NCI-H1694 (cell line): ENCODE data around the gene MCRIP1.

ENCODE experiments used
- DNase-seq: peaks from one replicate; lab custom pipeline; 2025; lab: John Stamatoyannopoulos, UW

The MCRIP1 gene

DNA sequence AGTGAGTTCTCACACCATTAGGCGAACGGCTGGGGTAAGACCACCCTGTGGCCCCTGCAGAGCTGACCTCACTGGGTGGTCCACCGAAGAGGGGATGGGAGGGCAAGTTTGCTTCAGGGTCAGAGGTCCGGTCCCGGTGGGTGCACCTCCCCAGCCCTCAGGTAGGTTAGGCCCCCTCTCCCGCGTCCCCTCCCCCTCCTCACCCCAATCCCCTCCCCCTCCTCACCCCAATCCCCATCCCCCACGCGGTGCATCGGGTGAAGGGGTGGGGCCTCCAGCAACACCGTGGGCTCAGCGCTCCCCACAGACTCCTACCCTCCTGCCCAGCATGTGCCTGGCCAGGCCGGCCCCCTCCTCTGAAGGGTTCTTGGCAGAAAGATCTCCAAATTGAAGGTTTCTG, 13.4 kb downstream of the MCRIP1 start:
- no peak for DNase-seq

DNA sequence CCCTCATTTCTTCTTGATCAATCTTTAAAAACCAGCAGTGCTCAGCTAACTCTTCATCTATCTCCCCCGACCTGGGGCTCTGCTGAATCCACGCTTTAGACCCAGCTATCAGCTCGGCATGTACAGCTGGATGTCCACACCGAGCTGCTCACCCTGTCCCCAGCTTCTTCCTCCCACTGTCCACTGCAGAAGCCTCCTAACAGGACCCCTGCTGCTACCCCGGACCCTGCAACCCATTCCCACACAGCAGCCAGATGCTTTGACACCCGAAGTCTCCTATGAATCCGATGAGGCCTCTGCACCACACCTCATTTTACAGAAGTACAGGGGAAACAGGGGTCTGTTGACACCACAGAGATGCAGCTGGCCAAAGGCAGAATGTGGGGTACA, 15.3 kb downstream of the MCRIP1 start:
- no peak for DNase-seq

DNA sequence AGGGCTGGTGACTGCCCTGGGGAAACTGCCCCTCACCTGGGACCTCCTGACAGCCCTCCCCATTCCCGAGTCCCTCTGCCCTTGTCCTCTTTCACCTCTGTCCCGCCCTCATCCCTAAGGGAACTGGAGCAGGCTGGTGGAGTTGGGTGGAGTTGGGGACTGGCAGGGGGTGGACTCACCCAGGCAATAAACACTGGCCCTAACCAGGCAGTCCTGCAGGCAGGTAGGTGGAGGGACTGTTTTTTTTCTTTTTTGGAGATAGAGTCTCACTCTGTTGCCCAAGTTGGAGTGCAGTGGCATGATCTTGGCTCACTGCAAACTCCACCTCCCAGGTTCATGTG, 17.5 kb downstream of the MCRIP1 start:
- no peak for DNase-seq

DNA sequence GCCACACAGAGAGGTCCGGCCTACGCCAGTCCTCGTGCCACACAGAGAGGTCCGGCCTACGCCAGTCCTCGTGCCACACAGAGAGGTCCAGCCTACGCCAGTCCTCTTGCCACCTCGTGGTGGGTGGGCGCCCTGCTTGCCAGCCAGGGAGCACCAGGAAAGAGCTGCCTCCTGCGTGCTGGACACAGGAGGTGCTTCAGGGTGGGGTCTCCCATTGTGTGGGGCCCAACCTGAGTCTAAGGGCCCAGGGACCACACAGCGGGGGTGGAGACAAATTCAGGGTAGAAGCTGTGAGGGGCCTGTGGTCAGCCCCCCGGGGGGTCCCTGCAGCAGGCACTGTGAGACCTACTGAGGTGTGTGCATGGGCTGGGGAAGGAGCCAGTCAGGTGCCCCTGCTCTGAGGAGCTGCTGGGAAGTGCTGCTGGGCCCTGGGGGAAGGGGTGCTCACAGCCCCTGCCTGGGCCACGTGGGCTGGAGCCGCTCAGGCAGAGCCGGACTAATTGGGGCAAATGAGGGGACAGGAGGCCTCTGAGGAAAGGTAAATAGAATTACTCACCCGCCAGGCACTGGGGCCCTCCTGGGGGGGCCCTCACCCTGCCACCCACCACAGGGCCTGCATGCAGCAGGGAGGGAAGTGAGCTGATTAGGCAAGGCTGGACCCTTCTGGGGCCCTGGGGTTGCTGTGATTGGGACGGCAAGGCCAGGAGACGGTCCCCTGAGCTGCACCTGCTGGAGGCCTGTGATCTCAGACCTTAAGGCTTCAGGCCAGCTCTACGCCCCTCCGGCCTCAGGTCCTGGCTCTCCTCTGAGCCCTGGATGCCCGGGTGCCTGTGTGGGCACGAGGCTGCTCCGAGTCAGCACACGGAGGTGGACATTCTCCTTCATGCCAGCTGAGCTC, 18.1 kb downstream of the MCRIP1 start:
- DNase-seq, result no peak

DNA sequence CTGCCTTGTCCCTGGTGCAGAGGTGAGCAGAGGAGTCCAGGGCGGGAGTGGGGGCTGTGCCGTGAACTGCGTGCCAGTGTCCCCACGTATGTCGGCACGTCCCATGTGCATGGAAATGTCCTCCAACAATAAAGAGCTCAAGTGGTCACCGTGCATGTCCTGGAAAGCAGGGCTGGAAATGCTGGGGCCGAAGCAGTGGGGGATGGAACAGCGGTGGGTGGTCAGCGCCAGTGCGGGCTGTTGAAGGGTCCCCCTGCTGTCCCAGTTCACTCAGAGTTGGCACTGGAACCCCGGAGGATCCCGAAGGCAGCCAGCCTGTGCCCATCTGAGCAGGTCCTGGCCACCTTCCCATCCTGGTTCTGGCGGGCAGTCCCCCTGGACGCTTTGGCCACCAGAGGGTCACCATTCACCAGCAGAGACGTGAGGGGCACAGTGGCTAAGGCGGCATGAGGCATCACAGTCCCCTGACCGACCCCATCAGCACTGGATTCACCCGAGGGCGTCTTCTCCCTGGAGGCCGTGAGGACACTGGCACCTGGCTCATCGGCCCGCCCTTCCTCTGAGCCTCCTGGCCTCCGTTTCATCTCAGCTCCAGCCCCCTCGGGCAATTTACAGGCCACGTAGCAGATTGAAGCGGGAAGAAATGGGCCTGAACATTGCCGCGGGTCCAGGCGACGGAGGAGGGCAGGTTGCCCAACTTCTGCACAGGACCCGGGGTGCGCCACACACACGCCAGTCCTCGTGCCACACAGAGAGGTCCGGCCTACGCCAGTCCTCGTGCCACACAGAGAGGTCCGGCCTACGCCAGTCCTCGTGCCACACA, 19.0 kb downstream of the MCRIP1 start:
- DNase-seq, result no peak

DNA sequence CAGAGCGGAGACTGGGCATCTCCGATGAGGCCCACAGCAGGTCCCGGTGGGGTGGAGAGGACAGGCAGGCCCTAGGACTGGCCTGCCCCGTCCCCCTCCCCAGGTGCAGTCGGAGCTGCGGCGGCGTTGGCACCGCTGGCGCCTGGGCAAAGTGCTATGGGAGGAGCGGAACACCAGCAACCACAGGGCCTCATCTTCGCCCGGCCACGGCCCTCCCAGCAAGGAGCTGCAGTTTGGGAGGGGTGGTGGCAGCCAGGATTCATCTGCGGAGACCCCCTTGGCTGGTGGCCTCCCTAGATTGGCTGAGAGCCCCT, 19.8 kb downstream of the MCRIP1 start:
- DNase-seq, result no peak

DNA sequence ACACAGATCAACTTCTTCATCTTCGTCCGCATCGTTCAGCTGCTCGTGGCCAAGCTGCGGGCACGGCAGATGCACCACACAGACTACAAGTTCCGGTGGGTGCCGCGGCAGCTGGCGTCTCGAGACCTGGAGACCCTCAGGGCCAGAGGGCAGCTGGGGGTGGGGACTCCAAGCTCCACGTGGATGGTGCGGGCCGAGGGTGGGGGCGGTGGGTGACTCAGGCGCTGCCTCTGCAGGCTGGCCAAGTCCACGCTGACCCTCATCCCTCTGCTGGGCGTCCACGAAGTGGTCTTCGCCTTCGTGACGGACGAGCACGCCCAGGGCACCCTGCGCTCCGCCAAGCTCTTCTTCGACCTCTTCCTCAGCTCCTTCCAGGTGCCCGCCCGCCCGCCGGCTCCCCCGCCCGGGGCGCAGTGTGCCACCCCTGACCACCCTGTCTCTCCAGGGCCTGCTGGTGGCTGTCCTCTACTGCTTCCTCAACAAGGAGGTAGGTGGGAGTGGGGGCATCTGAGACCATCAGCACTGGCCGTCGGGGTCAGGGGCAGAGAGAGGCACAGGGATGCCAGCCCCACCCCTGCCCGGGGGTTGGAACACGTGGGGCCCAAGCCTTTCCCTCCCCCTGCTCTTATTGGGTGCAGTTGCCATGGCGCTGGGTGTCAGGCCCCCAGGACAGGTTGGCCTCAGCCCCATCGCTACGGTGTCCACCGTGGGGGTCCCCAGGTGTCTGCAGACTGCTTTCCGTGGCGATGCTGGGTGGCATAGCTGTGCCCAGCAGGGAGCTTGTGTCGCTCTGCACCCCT, 20.3 kb downstream of the MCRIP1 start:
- no peak for DNase-seq

DNA sequence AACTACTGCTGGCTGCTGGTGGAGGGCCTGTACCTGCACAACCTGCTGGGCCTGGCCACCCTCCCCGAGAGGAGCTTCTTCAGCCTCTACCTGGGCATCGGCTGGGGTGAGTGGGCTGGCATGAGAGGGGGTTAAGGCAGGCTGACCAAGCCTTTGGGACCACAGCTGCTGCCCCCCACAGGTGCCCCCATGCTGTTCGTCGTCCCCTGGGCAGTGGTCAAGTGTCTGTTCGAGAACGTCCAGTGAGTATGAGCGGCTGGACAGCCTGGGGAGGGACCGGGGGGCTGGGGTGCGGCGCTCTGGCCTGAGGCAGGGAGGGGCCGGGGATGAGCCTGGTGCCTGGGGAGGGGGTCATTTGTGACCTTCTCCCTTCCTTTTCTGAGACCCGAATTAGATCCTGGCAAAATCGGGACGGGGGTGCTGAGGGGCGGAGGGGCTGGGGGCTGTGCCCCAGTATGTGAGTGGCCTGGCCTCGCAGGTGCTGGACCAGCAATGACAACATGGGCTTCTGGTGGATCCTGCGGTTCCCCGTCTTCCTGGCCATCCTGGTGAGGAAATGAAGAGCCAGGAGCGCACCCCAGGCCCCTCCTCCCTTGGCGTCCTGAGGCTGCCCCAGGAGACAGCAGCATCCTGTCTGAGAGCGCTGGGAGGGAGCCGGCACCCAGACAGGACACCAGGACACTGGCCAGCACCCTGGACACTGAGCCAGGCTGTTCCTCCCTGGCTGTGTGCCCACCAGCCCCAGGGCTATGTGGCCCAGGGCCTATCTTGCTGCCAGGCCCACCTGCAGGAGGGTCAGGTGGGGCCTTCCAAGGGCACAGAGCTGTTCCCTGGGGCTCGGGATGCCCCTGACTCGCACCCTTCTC, 21.2 kb downstream of the MCRIP1 start:
- no peak for DNase-seq

DNA sequence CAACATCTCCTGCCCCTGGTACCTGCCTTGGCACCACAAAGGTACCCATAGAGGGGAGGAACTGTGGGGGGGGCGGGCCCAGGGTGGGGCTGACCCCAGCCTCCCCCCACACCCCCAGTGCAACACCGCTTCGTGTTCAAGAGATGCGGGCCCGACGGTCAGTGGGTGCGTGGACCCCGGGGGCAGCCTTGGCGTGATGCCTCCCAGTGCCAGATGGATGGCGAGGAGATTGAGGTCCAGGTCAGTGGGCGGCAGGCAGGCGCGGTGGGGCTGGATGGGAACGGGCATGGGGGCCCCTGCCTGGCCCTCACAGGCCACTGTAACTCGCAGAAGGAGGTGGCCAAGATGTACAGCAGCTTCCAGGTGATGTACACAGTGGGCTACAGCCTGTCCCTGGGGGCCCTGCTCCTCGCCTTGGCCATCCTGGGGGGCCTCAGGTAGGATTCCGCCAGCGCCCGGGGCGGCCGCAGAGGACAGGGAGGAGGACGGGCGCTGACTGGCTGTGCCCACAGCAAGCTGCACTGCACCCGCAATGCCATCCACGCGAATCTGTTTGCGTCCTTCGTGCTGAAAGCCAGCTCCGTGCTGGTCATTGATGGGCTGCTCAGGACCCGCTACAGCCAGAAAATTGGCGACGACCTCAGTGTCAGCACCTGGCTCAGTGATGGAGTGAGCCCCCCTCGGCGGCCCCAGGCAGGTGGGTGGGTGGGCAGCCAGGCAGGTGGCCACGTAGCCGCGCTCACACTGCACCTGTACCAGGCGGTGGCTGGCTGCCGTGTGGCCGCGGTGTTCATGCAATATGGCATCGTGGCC, 22.0 kb downstream of the MCRIP1 start:
- DNase-seq, result no peak

DNA sequence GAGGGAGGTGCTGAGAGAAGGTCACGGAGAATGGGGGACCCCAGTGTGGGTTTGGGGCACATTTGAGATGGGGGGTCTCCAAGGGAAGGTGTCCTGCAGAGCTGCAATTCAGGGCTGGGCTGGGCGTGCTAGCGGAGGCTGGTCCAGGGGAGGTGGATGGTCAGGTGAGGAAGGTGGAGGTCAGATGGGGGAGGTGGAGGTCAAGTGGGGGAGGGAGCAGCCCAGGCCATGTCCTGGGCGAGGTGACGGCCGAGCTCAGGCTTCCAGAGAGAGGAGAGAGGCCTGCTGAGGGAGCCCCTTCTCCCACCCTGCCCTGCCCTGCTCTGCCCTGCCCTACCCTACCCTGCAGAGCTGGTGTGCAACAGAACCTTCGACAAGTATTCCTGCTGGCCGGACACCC, 22.6 kb downstream of the MCRIP1 start:
- DNase-seq, result no peak

DNA sequence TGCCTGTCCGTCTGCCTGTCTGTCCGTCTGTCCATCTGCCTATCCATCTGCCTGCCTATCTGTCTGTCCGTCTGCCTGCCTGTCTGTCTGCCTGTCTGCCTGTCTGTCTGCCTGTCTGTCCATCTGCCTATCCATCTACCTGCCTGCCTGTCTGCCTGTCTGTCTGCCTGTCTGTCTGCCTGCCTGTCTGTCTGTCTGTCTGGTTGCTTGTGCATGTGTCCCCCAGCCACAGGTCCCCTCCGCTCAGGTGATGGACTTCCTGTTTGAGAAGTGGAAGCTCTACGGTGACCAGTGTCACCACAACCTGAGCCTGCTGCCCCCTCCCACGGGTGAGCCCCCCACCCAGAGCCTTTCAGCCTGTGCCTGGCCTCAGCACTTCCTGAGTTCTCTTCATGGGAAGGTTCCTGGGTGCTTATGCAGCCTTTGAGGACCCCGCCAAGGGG, 23.5 kb downstream of the MCRIP1 start:
- no peak for DNase-seq

DNA sequence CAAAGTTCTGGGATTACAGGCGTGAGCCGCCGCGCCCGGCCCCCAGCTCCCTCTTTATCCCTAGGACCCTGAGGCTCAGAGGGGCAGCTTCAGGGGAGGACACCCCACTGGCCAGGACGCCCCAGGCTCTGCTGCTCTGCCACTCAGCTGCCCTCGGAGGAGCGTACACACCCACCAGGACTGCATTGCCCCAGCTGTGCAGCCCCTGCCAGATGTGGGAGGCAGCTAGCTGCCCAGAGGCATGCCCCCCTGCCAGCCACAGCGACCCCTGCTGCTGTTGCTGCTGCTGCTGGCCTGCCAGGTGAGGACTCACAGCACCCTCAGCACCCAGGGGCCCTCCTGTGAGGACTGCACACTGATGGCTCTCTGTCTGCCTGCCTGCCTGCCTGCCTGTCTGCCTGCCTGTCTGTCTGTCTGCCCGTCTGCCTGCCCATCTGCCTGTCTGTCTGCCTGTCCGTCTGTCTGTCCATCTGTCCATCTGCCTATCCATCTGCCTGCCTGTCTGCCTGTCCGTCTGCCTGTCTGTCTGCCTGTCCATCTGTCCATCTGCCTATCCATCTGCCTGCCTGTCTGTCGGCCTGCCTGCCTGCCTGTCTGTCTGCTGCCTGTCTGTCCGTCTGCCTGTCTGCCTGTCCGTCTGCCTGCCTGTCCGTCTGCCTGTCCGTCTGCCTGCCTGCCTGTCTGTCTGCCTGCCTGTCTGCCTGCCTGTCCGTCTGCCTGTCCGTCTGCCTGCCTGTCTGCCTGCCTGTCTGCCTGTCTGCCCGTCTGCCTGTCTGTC, 24.1 kb downstream of the MCRIP1 start:
- no peak for DNase-seq

DNA sequence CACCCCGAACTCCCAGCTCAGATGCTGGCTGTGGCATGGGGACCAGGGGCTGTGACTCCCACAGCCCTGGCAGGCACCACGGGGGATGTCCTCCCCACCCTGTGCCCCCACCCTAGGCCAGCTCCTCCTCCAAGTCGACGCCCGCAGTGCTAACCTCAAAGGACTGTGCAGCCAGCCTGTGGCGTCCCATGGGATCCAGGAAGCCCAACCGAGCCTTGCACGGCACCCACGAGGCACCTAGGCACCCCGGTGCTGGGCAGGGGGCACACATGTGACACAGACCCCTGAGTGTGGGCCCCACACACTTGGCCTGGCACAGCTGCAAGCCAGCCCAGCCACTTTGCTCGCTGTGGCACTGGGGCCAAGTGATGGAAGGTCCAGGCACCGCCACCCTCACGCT, 25.3 kb downstream of the MCRIP1 start:
- no peak for DNase-seq

DNA sequence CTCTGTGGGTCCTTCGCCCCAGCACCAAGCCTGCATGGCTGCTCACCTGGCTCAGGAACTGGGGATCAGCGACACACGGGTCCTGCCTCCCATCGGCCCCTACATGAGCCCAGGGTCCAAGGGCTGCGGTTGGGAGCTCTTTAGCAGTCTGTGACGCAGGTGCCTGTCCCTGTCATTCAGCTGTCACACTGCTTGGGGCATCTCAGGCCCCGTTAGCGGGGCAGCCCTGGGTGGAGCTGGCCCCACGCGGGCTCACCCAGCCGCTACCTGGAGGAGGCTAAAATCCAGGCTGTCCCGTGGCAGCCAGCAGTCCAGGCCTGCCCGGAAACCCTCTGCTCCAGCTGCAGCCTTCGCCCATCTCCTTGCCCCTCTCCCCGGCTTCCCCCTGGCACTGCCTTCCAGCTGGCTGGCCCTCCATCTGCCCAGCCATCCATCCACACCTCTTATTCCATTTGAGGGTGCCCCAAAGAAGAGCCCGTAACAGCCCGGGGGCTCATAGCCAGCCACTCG, 25.8 kb downstream of the MCRIP1 start:
- DNase-seq, result no peak

DNA sequence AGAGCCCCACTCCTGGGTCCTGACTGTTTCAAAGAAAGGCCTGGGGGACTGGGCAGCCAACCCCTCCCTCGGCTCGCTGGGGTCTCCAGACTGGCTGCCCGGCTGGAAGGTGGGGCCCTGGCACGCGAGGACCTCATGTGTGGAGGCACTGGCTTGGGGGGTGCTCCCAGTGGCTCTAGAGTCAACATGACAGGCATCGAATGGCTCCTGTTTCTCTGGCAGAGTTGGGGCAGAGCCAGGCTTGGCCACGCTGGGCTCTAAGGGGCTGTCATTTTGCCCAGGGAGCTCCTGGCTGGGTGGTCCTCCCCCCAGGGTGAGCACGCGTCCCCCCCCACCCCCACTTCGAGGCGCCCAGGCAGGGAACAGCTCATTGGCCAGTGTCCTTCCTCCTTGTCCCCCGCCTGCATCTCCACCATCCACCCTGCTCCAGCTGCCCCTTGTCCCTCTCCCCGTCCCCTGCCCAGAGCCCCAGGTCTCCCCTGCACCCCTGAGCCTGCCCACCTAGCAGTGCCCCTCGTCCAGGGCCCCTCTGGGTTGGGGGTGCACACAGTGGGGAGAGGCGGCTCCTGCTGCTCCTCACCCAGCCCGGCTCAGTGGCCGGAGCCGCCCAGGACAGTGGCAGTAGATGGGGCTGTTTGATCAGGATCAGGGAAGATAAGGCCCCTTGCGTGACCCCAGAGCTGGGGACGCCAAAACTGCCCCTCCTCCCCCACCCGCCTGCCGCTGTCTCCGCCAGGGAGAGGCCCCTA, 26.5 kb downstream of the MCRIP1 start:
- no peak for DNase-seq

DNA sequence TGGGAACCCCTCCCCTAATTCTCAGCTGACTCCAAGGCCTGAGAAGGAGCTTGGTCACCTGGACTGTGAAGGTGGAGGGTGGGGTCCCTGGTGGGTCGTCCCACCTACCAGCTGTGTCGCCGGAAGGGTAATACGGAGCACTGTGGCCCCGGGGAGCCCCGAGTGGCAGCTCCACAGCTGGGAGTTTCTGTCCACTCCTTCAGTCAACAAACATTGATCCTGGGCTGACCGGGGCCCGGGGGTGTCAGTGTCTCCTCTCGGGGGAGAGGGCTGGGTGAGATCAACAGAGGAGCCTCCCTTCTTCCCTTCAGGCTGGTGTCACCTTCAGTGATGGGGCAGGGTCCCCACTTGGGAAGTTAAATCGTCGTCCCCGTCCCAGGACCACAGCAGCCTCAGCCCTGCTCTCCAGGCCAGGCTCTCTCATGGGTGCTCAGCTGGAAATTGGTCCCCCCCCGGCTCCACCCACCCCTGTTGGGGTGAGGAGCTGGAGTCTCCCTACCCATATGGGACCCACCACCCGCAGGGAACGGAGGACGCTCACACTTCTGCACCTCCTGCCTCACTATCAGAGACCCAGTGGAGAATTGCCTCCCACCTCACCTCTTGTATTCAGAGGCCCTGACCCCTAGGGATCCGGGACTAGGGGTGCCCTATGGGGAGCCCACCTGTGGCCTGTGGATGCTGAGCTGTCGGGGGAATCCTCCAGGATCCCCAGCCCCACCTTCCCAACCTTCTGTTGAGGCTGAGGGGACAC, 27.2 kb downstream of the MCRIP1 start:
- DNase-seq, result no peak

DNA sequence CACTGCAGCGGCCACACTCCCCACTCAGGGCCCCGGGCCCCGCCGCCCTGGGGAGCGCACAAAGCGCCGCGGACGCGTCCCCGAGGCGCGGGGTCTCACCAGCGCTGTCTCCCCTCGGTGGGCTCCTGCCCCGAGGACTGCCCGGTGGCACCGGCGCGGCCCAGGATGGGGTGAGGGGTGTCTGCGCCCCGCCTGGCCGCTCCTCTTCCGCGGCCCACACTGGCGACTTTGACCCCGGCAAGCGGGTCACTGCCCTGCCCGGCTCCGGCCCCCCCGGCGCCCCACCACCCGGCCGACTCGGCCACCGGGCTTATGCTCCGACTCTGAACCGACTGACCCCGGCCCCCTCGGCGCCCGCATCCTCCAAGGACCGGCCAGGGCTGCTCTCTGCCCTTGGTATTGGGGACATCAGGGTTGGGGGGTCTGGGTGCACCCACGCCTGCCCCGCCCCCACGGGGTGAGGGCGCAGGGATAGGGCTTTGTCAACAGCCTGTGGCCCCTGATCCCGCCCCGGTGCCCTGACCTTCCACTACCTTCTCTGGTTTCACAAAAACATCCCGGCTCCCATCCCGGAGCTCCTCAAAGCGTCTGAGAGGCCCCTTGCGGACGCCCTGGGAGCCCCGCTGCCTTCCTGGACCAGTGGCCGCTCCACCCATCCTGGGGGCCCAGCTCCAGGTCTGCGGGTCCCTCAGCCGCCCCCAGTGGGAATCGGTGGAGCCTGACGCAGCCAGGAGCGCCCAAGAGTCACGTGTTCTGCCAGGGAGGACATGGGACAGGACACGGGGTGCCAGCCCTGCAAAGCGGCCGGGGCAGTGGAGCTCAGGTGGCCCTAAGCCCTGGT, 28.3 kb downstream of the MCRIP1 start:
- no peak for DNase-seq
